ENCODE results near the gene INTS11.
A peak's percentile ranks its signal among the peaks of the same experiment; 100 is the strongest.

INTS11 gene

GRCh38 chr1:1311107-1312104 is 13.1 kb downstream of the INTS11 start:
- no peak for DNase-seq

DNA sequence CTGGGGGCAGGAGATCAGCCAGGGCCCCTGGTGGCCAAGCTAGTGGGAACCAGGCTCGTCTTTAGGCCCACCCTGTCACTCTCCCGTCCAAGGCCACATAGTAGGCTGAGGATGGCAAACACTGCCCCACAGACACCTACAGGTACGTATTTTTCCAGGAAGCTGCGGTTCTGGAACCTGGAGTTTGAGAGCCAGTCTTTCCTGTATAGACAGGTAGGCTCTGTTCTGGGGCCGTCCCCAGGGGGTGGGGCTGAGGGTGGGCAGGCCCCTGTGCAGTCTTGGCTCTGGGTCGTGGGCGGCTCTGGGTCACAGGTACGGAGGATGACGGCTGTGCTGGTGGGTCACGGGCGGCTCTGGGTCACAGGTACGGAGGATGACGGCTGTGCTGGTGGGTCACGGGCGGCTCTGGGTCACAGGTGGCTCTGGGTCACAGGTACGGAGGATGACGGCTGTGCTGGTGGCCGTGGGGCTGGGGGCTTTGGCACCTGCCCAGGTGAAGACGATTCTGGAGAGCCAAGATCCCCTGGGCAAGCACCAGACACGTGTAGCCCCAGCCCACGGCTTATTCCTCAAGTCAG is 13.9 kb downstream of the INTS11 start:
- no peak for DNase-seq

DNA sequence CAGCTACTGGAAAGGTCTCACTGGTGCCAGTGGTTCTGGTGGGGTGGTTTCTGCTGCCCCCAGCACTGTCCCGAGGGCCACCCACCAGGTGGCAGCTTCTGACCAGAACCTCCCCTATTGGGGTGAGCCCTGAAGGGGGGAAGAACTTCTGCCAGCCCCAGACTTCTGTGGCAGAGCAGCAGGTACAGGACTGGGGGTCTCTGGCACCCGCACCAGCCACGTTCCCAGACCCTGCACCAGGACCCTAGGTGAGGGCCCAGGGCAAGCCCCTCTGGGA is 14.4 kb downstream of the INTS11 start:
- DNase-seq = no peak

GRCh38 chr1:1309251-1310108 is 15.0 kb downstream of the INTS11 start:
- DNase-seq = no peak

GRCh38 chr1:1308756-1309250 is 15.7 kb downstream of the INTS11 start:
- DNase-seq = no peak

GRCh38 chr1:1307923-1308755 is 16.3 kb downstream of the INTS11 start, which contains the start of the genes ACAP3 and PUSL1:
Gene ACAP3 (minus strand): TSS chr1:1307930. CDS start chr1:1307815, 115 bp downstream.
Gene PUSL1 (plus strand): TSS chr1:1308597. CDS start chr1:1308644, 47 bp downstream.
- peak; percentile 86 to 92 for DNase-seq

DNA sequence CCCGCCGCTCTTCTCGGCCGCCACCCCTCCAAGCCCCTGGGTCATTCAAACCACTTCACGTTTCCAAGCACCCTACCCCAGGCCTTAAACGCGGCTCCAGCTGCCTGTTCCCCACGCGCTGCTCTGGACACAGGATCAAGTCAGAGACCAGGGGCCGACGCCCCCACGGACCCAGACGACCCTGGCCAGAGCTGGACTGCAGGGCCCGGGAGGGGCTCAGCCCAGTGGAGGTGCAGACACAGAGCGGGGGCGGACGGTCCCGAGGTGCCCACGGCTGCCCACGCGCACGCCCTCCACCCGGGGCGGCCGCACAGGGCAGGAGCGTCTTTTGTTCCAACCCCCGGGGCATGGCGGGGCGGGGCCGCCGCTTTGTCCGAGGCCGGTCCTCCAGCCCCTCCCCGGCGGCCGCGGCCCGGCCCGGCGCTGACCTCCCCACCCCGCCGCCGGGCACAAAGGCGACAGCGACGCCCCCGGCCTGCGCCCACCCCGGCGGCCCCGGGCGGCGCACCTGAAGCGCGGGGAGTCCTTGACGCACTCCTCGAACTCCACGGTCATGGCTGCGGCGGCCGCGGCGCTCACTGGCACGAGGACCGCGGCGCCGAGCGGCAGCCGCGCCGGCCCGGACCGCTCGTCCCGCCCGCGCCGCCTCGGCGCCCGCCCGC is 17.1 kb downstream of the INTS11 start:
- no peak for DNase-seq

DNA sequence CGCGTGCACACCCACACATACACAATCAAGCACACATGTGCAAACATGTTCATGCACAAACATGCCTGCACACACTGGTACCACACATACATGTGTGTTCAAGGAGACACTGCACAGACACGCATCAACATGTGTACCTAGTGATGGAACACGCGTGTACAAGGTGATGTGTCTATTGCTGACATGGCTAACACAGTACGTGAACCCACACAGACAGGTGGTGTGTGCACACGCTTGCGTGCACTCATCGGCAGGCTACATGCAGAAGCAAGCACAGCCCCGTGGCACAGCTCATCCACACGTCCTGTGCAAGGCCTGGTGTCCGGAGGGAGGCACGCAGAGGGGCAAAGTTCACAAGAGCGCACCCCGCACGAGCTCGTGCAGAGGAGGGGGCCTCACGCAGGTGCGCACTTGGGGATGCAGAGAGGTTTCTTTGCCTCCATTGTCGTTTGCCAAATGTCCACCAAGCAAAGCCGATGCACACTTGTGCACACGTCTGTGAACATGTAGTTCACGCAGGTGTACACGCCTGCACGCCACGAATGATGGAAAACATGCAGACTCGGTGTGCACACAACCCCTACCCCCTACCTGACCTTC is 17.7 kb downstream of the INTS11 start:
- DNase-seq = no peak

- no peak for DNase-seq
Measured at GRCh38 chr1:1306070-1306660, 18.3 kb downstream of the INTS11 start.

- DNase-seq = no peak
Measured at GRCh38 chr1:1305300-1306069, 19.0 kb downstream of the INTS11 start.

DNA sequence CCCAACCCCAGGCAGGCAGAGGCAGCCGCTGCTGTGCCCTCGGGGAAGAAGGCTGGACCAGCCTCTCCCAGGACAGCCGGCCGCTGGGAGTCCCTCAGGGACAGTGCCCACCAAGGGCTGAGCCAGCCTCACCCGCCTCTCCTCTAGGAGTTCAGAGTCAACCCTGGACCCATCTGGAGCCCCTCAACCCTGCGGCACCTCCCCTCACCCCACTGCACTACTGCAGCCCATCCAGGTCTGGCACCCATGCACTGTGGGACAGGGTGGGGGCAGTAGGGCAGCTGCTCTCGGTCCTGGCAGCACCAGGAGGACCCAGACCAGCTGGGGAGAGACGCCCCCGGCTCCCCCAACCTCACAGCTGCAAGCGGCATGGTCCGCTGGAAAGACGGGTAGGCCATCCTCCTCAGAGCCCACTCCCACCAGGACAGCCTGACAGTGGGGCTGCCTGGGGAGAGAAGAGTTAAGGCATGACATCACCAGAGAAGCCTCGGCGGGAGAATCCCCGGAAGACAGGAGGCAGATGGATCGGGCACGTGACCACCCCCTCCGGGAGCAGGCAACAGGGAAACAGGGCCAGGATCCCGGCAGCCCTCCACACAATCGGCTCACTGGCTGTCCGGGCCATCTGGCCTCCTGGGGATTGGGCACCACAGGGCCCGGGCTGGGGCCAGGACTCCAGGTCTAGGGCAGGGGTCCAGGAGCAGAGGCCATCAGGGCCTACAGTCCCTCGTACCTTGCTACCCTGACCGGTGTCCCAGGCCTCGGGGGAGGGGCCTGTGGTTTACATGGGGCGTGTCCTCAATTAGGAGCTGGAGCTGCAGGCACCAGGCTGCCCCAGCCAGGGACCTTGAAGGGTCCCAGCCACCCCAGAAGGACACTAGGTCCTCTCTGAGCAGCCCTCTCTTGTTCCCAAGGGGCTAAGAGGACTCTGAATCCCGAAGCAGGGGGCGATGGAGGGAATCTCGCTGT is 19.8 kb downstream of the INTS11 start:
- DNase-seq = peak in 1 of 2 experiments; percentile 49

DNA sequence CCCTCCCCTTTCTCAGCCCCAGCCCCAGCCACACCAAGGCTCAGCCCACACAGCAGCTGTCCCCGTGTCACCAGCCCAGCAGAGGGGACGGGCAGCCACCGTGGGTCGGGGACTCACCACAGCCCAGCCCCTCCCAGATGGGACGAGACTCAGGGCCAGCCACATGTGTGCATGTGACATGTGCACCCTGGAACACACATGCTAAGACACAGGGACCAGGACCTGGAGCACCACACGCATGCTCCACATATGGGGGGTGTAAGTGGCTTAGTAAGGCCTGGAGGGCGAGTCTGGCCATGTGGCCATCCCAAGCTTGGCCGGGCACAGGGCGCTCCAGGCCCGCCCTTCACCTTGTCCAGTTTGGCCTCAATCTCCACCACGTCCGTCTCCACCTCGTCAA is 20.7 kb downstream of the INTS11 start:
- DNase-seq = no peak

GRCh38 chr1:1302951-1303509 is 21.4 kb downstream of the INTS11 start:
- DNase-seq = no peak

DNA sequence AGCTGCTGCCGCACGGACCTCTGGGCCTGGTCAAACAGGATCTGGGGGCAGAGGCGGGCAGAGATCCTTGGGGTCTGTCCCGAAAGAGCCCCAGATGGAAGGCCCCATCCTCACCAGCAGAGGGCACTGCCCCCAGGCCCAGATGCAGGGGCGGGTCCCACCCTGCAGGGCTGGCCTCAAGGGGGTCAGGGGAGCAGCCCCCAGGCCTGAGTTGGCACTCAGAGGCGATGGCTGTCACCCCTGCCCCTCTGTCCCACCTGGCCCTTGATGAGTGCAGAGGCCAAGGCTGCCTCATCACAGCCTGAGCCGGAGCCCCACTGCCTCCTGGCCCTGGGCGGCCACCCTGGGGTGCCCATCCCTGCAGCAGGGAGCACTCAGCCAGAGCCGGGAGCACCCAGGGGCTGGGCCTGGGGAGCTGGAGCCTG is 22.4 kb downstream of the INTS11 start:
- DNase-seq = no peak

DNA sequence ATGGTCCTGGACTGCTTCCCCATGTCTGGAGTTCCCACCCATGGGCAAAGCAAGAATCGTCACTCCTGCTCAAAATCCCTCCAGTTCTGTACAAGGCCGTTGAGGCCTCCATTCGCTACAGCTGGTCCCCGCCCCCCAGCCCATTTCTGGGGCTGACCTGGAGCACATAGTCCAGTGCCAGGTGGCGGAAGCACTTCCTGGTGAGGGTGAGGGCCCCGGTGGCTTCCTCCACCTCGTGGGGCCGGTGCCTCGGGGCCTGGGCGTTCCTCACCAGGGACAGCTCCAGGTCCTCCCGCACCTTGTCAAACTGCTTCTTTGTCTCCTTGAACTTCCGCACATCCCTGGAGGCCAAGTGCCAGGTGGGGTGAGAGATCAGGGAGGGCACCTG is 24.1 kb downstream of the INTS11 start:
- no peak for DNase-seq

DNA sequence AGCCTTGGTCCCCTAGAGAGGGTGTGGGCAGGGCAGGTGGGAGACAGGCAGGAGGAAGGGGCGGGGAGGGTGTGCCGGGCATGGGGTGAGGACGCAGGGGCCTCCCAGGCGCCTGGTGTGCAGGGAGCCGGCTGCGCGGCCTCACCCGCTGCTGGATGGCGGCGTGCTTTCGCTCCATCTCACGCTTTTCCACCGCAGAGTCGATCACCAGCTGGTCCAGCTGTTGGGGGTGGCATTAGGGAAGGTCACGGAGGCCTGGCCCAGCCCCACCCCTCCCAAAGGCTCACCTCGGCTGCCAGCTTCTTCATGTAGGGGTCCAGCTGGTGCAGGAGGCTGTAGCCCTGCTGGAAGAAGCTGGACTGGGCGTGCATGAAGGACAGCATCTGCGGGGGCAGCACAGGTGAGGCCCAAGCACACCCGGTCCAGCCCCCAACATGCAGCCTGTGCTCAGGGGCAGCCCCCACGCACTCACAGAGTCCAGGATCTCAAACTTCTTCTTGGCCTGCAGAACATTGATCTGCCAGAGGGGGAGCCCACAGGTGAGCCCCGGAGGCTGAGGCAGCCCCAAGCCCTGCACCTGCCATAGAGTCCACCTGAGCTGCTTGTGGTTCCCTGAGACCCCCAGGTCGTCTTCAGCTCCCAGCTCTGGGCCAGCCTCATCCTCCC is 24.6 kb downstream of the INTS11 start:
- no peak for DNase-seq

DNA sequence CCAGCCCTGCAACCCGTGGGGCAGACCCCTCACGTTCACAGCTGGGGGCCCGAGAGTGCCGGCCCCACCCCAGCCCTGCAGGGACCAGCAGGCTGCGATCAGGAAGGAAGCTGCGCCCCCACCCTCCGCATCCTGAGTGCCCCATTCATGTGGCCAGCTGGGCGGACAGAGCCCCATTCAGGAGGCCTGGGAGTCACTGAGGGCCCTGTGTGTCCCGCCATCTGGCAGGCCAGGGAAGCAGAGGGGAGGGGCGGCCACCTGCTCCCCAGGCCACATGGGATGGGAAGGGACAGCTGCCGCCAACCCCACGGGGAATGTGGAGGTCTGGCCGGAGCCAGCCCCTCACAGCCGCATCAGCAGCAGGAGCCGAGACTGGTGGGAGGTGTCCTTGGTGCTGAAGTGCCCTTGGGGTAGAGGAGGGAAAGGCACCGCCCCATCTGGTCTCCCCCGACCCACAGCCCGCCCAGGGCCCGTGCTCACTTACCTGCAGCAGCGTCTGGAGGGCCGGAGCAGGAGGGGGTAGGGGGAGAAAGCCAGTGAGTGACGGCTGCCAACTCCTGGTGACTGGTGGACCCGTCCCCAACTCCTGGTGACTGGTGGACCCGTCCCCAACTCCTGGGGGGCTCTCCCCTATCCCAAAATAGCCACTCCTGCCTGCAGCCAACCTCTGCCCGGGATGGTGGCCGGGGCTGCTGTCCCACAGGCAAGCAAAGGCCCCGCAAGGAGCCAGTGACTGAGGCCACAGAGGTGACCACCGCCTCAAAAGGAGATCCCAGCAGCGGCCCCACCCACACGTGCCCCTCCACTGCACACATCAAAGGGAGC is 25.4 kb downstream of the INTS11 start:
- DNase-seq = no peak
